ENCODE results near the gene PLEKHA1. TPM values are rescaled to one million over a fixed set of nuclear protein-coding genes. Genes with fewer than 3 reads are reported as not detected.

PLEKHA1 gene
- total and polyA plus RNA-seq, 4 donors = 15.9 to 29.2 (median 22.9) TPM

GRCh38 chr10:122420624-122421007 is 46.1 kb downstream of the PLEKHA1 start:
- Histone ChIP-seq H3K4me1 (ENCODE audit: control insufficient read depth in 4 of 4, insufficient read depth in 4 of 4, low read length in 3 of 4) (no peaks in the 10 kb centered on the region), H3K9ac (ENCODE audit: low read depth in 1 of 2, low read length in 2 of 2) (no peak overlapping the region), H3K27me3 (ENCODE audit: control insufficient read depth in 4 of 4, insufficient read depth in 4 of 4, low read length in 3 of 4) (no peaks in the 10 kb centered on the region), H3K36me3 (ENCODE audit: control insufficient read depth in 4 of 4, insufficient read depth in 3 of 4, low read depth in 1 of 4, low read length in 3 of 4) (peaks cover 3 to 12% (median 6%) of the 10 kb centered on the region in 4 donors), H3K4me3 (ENCODE audit: low read depth in 1 of 3, low read length in 3 of 3) (no peak overlapping the region), H3K27ac (ENCODE audit: low read depth in 1 of 2, low read length in 2 of 2) (no peak overlapping the region), H3K9me3 (ENCODE audit: control insufficient read depth in 4 of 4, low read length in 3 of 4) (no peaks in the 10 kb centered on the region)
- TF ChIP-seq FOXA1 (IDR thresholded peaks at IDR 0.05) (no peak), RXRA (IDR thresholded peaks at IDR 0.05) (no peak), JUND (IDR thresholded peaks at IDR 0.05) (no peak), HNF4A (conservative IDR thresholded peaks at IDR 0.05) (no peak)
- no peak for DNase-seq (ENCODE audit: low spot score)
- WGBS = 95% methylated on average over 3 of the region's 3 CpGs

DNA sequence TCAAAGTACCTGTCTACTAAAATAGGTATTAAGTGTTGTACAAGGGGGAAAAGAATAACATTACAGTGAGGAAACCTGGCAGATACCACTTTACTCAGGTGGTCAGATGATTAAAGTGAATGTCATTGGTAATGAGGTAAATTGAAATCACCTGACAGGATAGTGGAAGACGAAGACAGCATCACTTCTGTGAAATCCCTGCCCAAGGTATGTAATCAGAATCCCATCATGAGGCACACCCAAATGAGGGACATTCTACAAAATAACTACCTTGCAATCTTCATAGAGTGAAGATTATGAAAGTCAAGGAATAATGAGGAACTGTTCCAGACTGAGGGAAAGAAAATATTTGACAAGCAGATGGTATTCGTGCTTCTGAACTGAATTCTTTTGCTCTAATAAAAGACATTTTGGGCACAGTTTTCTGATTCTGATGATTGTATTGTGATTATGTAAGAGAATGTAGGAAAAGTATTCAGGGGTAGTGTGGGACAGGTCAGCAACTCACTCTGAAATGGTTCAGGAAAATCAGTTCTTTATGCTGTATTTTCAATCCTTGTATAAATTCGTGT is 46.6 kb downstream of the PLEKHA1 start:
- Histone ChIP-seq H3K9me3 (ENCODE audit: control insufficient read depth in 4 of 4, low read length in 3 of 4) (no peaks in the 10 kb centered on the region), H3K9ac (ENCODE audit: low read depth in 1 of 2, low read length in 2 of 2) (no peak overlapping the region), H3K27me3 (ENCODE audit: control insufficient read depth in 4 of 4, insufficient read depth in 4 of 4, low read length in 3 of 4) (no peaks in the 10 kb centered on the region), H3K36me3 (ENCODE audit: control insufficient read depth in 4 of 4, insufficient read depth in 3 of 4, low read depth in 1 of 4, low read length in 3 of 4) (peaks cover 3 to 8% (median 4%) of the 10 kb centered on the region in 4 donors), H3K4me1 (ENCODE audit: control insufficient read depth in 4 of 4, insufficient read depth in 4 of 4, low read length in 3 of 4) (no peaks in the 10 kb centered on the region), H3K27ac (ENCODE audit: low read depth in 1 of 2, low read length in 2 of 2) (no peak overlapping the region), H3K4me3 (ENCODE audit: low read depth in 1 of 3, low read length in 3 of 3) (no peak overlapping the region)
- TF ChIP-seq GABPA (IDR thresholded peaks at IDR 0.05 in 1 of 2, conservative IDR thresholded peaks at IDR 0.05 in 1 of 2) (no peak), NR2F2 (IDR thresholded peaks at IDR 0.05) (no peak), JUND (IDR thresholded peaks at IDR 0.05) (no peak), REST (IDR thresholded peaks at IDR 0.05) (no peak), RXRA (IDR thresholded peaks at IDR 0.05) (no peak)
- 80% methylated on average over 3 of the region's 3 CpGs for WGBS
- no peak for DNase-seq (ENCODE audit: low spot score)

GRCh38 chr10:122421742-122422141 is 47.2 kb downstream of the PLEKHA1 start:
- no peak for TF ChIP-seq YY1 (IDR thresholded peaks at IDR 0.05)
- TF ChIP-seq FOXA1 (IDR thresholded peaks at IDR 0.05) = no peak
- TF ChIP-seq, protein P1, sequence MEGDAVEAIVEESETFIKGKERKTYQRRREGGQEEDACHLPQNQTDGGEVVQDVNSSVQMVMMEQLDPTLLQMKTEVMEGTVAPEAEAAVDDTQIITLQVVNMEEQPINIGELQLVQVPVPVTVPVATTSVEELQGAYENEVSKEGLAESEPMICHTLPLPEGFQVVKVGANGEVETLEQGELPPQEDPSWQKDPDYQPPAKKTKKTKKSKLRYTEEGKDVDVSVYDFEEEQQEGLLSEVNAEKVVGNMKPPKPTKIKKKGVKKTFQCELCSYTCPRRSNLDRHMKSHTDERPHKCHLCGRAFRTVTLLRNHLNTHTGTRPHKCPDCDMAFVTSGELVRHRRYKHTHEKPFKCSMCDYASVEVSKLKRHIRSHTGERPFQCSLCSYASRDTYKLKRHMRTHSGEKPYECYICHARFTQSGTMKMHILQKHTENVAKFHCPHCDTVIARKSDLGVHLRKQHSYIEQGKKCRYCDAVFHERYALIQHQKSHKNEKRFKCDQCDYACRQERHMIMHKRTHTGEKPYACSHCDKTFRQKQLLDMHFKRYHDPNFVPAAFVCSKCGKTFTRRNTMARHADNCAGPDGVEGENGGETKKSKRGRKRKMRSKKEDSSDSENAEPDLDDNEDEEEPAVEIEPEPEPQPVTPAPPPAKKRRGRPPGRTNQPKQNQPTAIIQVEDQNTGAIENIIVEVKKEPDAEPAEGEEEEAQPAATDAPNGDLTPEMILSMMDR (IDR thresholded peaks at IDR 0.05; ENCODE audit: low read depth, low read length, missing input control) = no peak
- no peak for TF ChIP-seq NR2F2 (IDR thresholded peaks at IDR 0.05)
- TF ChIP-seq FOXA2 (IDR thresholded peaks at IDR 0.05) = no peak
- no peak for TF ChIP-seq HNF4G (IDR thresholded peaks at IDR 0.05)
- no peak for TF ChIP-seq JUND (IDR thresholded peaks at IDR 0.05)
- TF ChIP-seq MAX (IDR thresholded peaks at IDR 0.05) = no peak
- TF ChIP-seq REST (IDR thresholded peaks at IDR 0.05) = no peak
- no peak for TF ChIP-seq EGR1 (IDR thresholded peaks at IDR 0.05; ENCODE audit: low read depth in 2 of 2)
- TF ChIP-seq, protein P2, sequence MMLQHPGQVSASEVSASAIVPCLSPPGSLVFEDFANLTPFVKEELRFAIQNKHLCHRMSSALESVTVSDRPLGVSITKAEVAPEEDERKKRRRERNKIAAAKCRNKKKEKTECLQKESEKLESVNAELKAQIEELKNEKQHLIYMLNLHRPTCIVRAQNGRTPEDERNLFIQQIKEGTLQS (IDR thresholded peaks at IDR 0.05) = no peak
- no peaks in the 10 kb centered on the region for H3K9me3 ChIP-seq (ENCODE audit: control insufficient read depth in 4 of 4, low read length in 3 of 4)
- peaks cover 2 to 8% (median 3%) of the 10 kb centered on the region in 4 donors for H3K36me3 ChIP-seq (ENCODE audit: control insufficient read depth in 4 of 4, insufficient read depth in 3 of 4, low read depth in 1 of 4, low read length in 3 of 4)
- H3K9ac ChIP-seq (ENCODE audit: low read depth in 1 of 2, low read length in 2 of 2) = no peak overlapping the region
- H3K4me1 ChIP-seq (ENCODE audit: control insufficient read depth in 4 of 4, insufficient read depth in 4 of 4, low read length in 3 of 4) = no peaks in the 10 kb centered on the region
- no peak overlapping the region for H3K27ac ChIP-seq (ENCODE audit: low read depth in 1 of 2, low read length in 2 of 2)
- H3K27me3 ChIP-seq (ENCODE audit: control insufficient read depth in 4 of 4, insufficient read depth in 4 of 4, low read length in 3 of 4) = no peaks in the 10 kb centered on the region
- DNase-seq (ENCODE audit: low spot score) = no peak
- H3K4me3 ChIP-seq (ENCODE audit: low read depth in 1 of 3, low read length in 3 of 3) = no peak overlapping the region

All from liver (tissue), 9 donors.